Pancreas (tissue), 10 donors: ENCODE results near the gene MYO10. TPM values are rescaled to one million over a fixed set of nuclear protein-coding genes. Genes with fewer than 3 reads are reported as not detected.

Experiments
- ATAC-seq, 4 donors: fragments of 200-7000 bp; cut with Tn5 transposase; one replicate each; pipeline versions ENCODE4 v1.8.0 to v1.9.1; 2020; ENCODE audit warnings: mild to moderate bottlenecking in 4 of 4, moderate library complexity in 4 of 4
- DNase-seq, 6 donors: peaks; one replicate each; pipeline ENCODE4 v3.0.0-alpha.2; 2020
- FAIRE-seq: peaks from 2 replicates; lab custom pipeline; 2012; peaks lifted over from hg19 to GRCh38; lab: Jason Lieb, UNC
- H3K27ac ChIP-seq, 4 donors: fragments of 200-600 bp; sonication (generic); 1 replicate in 3 of 4; 2 replicates in 1 of 4; pipeline versions ENCODE4 v1.5.0 to v1.8.0; 2020
- H3K27me3 ChIP-seq, 4 donors: fragments of 200-600 bp; one replicate each; pipeline ENCODE4 v1.8.0; 2021
- H3K36me3 ChIP-seq, 3 donors: fragments of 200-600 bp; sonication (generic) in 1 of 3; one replicate each; pipeline versions ENCODE4 v1.5.0 to v1.8.0; 2020 to 2021
- H3K4me1 ChIP-seq, 3 donors: fragments of 200-600 bp; one replicate each; pipeline ENCODE4 v1.8.0; 2021
- H3K4me3 ChIP-seq, 4 donors: fragments of 200-600 bp; sonication (generic) in 2 of 4; one replicate each; pipeline versions ENCODE4 v1.5.0 to v1.8.0; 2020 to 2021
- H3K9me3 ChIP-seq, 4 donors: fragments of 200-600 bp; one replicate each; pipeline ENCODE4 v1.8.0; 2021
- WGBS, 2 donors: extraction: QIAGEN DNeasy Blood & Tissue Kit; methylation state at CpG; one replicate each; pipeline ENCODE4 v1.1.7; 2013; 5-methylcytosine and 5-hydroxymethylcytosine counted together
- intact Hi-C, 3 donors: fragments of 100-400 bp; cut with DNase I; formaldehyde crosslinking; loops; one replicate each; pipeline versions ENCODE4 v1.11.1 to v1.14.2; 2022
- polyA plus RNA-seq, 2 donors: library from polyadenylated mRNA; stranded (reverse); fragments of 200-250 nt; gene quantifications; one replicate each; pipeline ENCODE4 v1.2.3, GENCODE V29; 2013
- total RNA-seq, 6 donors: library from RNA; stranded (reverse); fragmentation: NEBNext Ultra II Directional in 4 of 6; extraction: Animal tissue kit (Norgen Biotek cat#: 25700) in 4 of 6; gene quantifications; one replicate each; pipeline versions ENCODE4 v1.2.1 to v1.2.4, GENCODE V29; 2021 to 2023
- TF ChIP-seq, protein P1 (sequence below), 4 donors: fragments of 200-600 bp; sonication (generic) in 3 of 4; IDR thresholded peaks; one replicate each; pipeline versions ENCODE4 v1.5.0 to v1.8.0; 2021; ENCODE audit warnings: antibody characterized with exemption in 4 of 4
- donor health status: healthy with polysubstance abuse.
- donor health status: DM: no; HTN: no; CAD: no; lungs with moderate emphysema.
- donor health status: DM: no; HTN: no; CAD: no.
- donor health status: control.
- donor health status: control.
- donor health status: Bipolar disorder and iron deficiency.
- donor health status: DM: yes; HTN: yes; CAD: no.
- donor health status: DM: no; HTN: no; CAD: no.
- donor health status: DM: no; HTN: no; CAD: no.
- donor health status: DM: yes; HTN: yes; CAD: no.

Gene MYO10
- total and polyA plus RNA-seq, 8 donors: 11.5 to 47.3 (median 34.8) TPM

DNA sequence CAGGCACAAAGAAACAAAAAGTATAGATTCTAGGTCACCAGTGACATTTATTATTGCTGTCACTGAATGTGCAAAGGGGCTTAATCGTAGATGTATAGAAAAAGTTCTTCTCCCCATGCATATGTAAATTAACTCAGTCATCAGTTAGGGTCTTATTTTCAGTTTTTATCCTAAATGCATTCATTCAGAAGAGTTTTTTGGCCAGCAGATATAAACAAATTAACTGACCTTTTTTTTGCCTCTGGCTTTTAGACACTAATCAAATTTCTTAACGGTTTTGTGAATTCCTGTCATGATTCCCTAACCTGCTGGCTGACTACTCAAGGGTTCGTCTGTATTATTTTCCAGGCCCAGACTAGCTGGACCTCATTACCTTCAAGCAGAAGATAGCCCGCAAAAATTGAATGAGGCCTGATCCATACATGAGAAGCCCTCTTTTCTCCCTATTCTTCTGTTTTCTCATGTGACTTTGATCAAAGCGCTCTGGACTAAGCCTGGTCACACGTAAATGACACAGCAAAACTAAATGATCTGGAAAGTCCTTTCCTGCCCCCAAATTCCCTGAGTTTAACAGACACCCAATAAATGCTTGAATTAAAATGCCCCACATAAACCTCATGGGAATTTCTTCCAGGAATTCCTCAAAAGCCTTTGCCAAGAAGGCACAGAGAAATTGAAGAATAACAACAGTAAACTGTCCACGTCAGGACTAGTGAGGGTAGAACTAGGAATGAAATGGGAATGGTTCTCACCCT is 83.7 kb downstream of the MYO10 start:
- H3K4me3 ChIP-seq: no peak overlapping the region
- no peaks in the 10 kb centered on the region for H3K27me3 ChIP-seq
- no peak for FAIRE-seq
- ATAC-seq: no peak
- no peaks in the 10 kb centered on the region for H3K36me3 ChIP-seq
- intact Hi-C loops: no loop called here
- TF ChIP-seq, protein P1, sequence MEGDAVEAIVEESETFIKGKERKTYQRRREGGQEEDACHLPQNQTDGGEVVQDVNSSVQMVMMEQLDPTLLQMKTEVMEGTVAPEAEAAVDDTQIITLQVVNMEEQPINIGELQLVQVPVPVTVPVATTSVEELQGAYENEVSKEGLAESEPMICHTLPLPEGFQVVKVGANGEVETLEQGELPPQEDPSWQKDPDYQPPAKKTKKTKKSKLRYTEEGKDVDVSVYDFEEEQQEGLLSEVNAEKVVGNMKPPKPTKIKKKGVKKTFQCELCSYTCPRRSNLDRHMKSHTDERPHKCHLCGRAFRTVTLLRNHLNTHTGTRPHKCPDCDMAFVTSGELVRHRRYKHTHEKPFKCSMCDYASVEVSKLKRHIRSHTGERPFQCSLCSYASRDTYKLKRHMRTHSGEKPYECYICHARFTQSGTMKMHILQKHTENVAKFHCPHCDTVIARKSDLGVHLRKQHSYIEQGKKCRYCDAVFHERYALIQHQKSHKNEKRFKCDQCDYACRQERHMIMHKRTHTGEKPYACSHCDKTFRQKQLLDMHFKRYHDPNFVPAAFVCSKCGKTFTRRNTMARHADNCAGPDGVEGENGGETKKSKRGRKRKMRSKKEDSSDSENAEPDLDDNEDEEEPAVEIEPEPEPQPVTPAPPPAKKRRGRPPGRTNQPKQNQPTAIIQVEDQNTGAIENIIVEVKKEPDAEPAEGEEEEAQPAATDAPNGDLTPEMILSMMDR (IDR thresholded peaks at IDR 0.05): no peak
- no peak overlapping the region for H3K27ac ChIP-seq
- 77 to 81% methylated on average over 7 of the region's 7 CpGs for WGBS, 2 donors
- H3K9me3 ChIP-seq: no peaks in the 10 kb centered on the region
- H3K4me1 ChIP-seq: peaks cover 7 to 18% (median 9%) of the 10 kb centered on the region in 3 donors
- no peak for DNase-seq

DNA sequence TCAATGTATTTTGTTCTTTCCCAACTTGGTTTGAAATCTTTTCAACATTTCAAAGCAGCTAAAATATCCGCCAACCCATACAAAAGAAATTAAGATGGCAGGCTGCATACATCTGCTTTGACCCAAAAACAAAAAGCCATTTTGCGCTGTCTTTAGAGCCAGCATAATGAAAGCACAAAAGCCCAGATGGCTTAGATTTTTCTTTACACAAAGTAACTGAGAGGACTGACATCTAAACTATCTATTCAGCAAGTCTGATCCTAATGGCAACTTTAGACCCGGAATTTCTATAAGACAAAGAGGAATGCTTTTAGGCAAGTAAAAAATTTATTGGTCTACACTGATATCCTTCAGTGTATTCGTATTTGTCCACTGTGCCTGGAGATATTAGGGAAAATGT is 86.3 kb downstream of the MYO10 start:
- no peaks in the 10 kb centered on the region for H3K9me3 ChIP-seq
- H3K4me3 ChIP-seq: no peak overlapping the region
- FAIRE-seq (no peak), ATAC-seq (no peak), DNase-seq (no peak)
- intact Hi-C loops: no loop called here
- no peaks in the 10 kb centered on the region for H3K27me3 ChIP-seq
- TF ChIP-seq, protein P1 (IDR thresholded peaks at IDR 0.05): no peak
- 90 to 92% methylated on average over 4 of the region's 4 CpGs for WGBS, 2 donors
- H3K36me3 ChIP-seq: no peaks in the 10 kb centered on the region
- H3K4me1 ChIP-seq: peaks cover 0 to 22% (median 17%) of the 10 kb centered on the region in 3 donors
- H3K27ac ChIP-seq: no peak overlapping the region

DNA sequence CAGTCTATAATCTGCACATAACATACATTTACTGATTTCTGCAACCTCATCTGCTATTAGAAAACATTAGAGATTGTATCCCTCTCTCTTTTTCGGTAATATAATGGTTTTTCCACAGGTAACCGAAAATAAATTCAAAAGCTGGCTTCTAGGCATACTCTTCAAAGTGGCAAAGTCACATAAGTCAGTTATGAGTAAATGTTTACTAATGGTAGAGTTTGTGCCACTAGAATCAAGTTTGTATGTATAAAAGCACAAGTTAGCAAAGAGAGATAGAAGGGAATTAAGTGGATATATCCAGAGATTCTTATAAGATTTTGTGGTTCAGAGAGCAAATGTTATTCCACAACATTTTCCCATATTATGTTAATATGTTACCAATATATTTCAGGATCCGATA is 86.9 kb downstream of the MYO10 start:
- H3K4me3 ChIP-seq: no peak overlapping the region
- no peaks in the 10 kb centered on the region for H3K9me3 ChIP-seq
- TF ChIP-seq, protein P1 (IDR thresholded peaks at IDR 0.05): no peak
- DNase-seq (no peak), ATAC-seq (no peak), FAIRE-seq (no peak)
- no peak overlapping the region for H3K27ac ChIP-seq
- intact Hi-C loops: no loop called here
- H3K36me3 ChIP-seq: no peaks in the 10 kb centered on the region
- 45 to 48% methylated on average over 3 of the region's 3 CpGs for WGBS, 2 donors
- peaks cover under 1 to 25% (median 21%) of the 10 kb centered on the region in 3 donors for H3K4me1 ChIP-seq
- H3K27me3 ChIP-seq: no peaks in the 10 kb centered on the region

DNA sequence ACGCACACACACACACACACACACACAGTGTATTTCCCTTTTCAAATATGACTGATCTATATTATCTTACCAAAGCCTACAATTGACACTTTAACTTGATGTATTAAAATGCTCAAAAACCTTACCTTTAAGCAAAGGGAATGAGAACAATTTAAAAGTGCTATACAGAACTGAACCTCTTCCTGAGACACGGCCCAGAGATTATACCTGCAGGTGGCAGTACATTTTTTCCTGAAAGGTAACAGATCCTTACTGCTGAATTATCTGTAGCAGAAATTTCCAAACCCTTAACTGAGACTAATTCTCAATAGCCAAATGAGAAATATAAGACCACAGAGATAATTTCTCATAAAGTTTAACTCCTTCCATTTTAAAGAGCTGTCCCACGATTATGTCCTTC is 91.1 kb downstream of the MYO10 start:
- no peak for DNase-seq
- intact Hi-C loops: no loop called here
- 56% methylated on average over 3 of the region's 3 CpGs for WGBS, 2 donors
- no peak overlapping the region for H3K4me3 ChIP-seq
- peak; percentile 49 to 70 (median 57) for ATAC-seq
- peak overlapping the region in 1 of 4 donors; percentile 48 for H3K27ac ChIP-seq
- TF ChIP-seq, protein P1 (IDR thresholded peaks at IDR 0.05): no peak
- no peaks in the 10 kb centered on the region for H3K36me3 ChIP-seq
- peaks cover 6 to 25% (median 21%) of the 10 kb centered on the region in 3 donors for H3K4me1 ChIP-seq
- no peaks in the 10 kb centered on the region for H3K9me3 ChIP-seq
- FAIRE-seq: no peak
- no peaks in the 10 kb centered on the region for H3K27me3 ChIP-seq

DNA sequence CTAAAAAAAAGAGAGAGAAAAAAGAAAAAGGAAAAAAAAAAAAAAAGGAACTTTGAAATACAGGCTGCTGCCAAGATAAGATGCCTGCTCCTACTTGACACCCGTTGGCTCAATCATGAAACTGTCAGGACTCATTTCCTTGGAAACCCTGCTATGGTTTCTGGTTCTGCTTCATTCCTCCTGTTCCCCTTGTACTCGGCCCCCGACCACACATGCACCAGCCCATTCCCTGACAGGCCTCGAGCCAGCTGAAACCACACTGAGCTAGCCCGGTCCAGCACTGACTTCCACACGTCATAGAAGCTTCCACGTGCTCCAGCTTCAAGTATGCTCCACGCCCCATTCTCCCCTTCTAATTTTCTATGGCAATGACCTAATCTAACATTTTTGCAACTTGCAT is 93.2 kb downstream of the MYO10 start:
- Histone ChIP-seq H3K27ac (no peak overlapping the region), H3K36me3 (no peaks in the 10 kb centered on the region), H3K4me3 (no peak overlapping the region), H3K4me1 (peaks cover 6 to 19% (median 18%) of the 10 kb centered on the region in 3 donors), H3K27me3 (no peaks in the 10 kb centered on the region), H3K9me3 (no peaks in the 10 kb centered on the region)
- ATAC-seq (no peak), FAIRE-seq (no peak), DNase-seq (no peak)
- TF ChIP-seq, protein P1 (IDR thresholded peaks at IDR 0.05): no peak
- intact Hi-C loops: no loop called here
- 50 to 53% methylated on average over 8 of the region's 8 CpGs for WGBS, 2 donors
